ENCODE measurements around the gene MEIOSIN.

The MEIOSIN gene

DNA sequence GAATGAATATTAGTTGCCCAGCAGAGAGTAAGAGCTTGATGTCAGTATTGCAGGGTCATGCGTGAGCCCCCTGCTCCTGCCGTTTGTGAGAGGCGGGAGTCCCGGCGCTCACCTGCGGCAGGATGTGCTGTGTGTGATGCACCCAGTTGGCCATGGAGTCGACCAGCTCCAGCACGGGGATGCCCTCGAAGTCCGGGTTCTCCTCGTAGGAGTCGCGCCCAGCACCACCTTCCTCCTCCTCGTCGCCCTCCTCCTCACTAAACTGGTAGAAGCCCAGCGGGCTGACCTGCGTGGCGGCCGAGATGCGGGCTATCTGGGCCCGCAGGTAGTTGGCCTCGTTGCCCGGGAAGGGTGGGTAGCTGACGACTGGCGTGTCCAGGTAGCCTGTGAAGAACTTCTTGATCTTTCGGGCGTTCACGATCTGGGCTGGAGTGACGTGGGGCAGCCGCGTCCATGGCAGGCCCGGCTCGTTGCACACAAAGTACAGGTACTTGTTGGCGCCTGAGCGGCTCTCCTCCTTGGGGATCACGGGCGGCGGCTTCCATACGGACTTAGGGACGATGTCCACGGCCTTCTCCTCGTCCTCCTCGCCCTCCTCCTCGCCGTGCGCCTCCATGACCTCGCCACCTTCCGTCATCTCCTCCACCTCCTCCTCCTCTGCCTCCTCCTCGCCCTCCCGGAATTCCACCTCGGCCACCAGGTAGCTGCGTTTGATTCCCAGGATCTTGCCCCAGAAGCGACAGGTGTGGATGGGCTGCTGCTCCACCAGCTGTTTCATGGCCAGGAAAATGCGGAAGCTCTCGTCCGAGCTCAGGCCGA, 71.1 kb downstream of the MEIOSIN start:
- H3K27me3 ChIP-seq (ENCODE audit: insufficient read depth, low read depth, severe bottlenecking) = no peaks in the 10 kb centered on the region
- H3K27ac ChIP-seq = no peak overlapping the region

DNA sequence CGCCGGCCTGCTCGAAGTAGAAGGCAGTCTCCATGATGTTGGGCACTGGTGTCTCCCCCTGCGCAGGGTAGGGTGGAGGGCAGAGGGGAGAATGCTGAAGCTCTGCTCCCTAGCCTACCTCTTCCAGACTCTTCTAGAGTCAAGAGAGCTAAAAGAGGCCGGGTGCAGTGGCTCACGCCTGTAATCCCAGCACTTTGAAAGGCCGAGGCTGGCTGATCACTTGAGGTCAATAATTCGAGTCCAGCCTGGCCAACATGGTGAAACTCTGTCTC, 71.7 kb downstream of the MEIOSIN start:
- Histone ChIP-seq H3K27ac (no peak overlapping the region), H3K4me3 (ENCODE audit: low read depth, low read length) (no peak overlapping the region), H3K36me3 (no peaks in the 10 kb centered on the region), H3K9me3 (ENCODE audit: severe bottlenecking) (no peaks in the 10 kb centered on the region), H3K27me3 (ENCODE audit: insufficient read depth, low read depth, severe bottlenecking) (no peaks in the 10 kb centered on the region)
- no peak for DNase-seq
- TF ChIP-seq, protein P1, sequence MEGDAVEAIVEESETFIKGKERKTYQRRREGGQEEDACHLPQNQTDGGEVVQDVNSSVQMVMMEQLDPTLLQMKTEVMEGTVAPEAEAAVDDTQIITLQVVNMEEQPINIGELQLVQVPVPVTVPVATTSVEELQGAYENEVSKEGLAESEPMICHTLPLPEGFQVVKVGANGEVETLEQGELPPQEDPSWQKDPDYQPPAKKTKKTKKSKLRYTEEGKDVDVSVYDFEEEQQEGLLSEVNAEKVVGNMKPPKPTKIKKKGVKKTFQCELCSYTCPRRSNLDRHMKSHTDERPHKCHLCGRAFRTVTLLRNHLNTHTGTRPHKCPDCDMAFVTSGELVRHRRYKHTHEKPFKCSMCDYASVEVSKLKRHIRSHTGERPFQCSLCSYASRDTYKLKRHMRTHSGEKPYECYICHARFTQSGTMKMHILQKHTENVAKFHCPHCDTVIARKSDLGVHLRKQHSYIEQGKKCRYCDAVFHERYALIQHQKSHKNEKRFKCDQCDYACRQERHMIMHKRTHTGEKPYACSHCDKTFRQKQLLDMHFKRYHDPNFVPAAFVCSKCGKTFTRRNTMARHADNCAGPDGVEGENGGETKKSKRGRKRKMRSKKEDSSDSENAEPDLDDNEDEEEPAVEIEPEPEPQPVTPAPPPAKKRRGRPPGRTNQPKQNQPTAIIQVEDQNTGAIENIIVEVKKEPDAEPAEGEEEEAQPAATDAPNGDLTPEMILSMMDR (IDR thresholded peaks at IDR 0.05; ENCODE audit: low read depth, low read length) = no peak

More for the DNA sequence above, 71.1 kb downstream of the MEIOSIN start:
- Histone ChIP-seq H3K36me3 (no peaks in the 10 kb centered on the region), H3K9me3 (ENCODE audit: severe bottlenecking) (no peaks in the 10 kb centered on the region), H3K4me3 (ENCODE audit: low read depth, low read length) (no peak overlapping the region)
- TF ChIP-seq, protein P1 (IDR thresholded peaks at IDR 0.05; ENCODE audit: low read depth, low read length) = no peak
- no peak for DNase-seq

DNA sequence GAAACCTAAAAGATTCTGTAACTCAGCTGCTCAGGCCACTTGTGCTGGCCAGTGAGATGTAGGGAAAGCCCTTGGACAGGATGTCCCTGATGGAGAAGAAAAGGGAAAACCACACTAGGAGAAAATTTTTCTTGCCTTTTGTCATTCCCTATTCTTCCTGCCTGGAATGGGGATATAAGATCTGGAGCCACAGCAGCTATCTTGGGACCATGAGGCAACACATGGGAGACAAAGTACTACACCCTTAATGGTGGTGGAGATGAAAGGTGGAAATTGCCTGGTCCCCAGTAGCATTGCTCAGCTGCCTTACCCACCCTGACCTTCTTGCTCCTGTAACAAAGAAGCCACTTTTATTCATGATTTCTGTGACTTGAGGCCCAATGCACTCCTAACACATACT, 72.5 kb downstream of the MEIOSIN start:
- no peak overlapping the region for H3K27ac ChIP-seq
- no peaks in the 10 kb centered on the region for H3K27me3 ChIP-seq (ENCODE audit: insufficient read depth, low read depth, severe bottlenecking)
- no peaks in the 10 kb centered on the region for H3K9me3 ChIP-seq (ENCODE audit: severe bottlenecking)

DNA sequence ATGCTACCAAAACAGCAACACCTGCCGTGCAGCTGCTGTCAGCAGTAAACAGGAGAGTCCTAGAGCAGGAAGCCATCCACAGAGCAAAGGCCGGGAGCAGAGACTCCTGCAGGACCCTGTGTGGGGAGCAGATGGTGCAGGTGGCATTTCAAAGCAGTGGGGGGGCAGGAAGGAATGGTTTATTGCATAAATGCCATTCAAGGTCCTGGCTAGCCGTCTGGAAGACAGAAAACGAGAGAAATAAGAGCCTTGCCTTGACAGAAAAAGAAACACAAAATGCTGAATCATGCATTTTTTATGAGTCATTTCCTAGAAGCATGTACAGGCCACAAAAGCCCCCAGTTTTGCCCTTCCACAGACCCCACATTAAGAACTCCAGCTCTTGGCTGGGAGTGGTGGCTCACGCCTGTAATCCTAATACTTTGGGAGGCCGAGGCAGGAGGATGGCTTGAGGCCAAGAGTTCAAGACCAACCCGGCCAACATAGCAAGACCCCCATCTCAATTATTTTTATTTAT, 76.5 kb downstream of the MEIOSIN start:
- TF ChIP-seq, protein P1 (IDR thresholded peaks at IDR 0.05; ENCODE audit: low read depth, low read length) = no peak
- Histone ChIP-seq H3K27ac (no peak overlapping the region), H3K9me3 (ENCODE audit: severe bottlenecking) (no peaks in the 10 kb centered on the region), H3K27me3 (ENCODE audit: insufficient read depth, low read depth, severe bottlenecking) (no peaks in the 10 kb centered on the region), H3K36me3 (no peaks in the 10 kb centered on the region), H3K4me3 (ENCODE audit: low read depth, low read length) (no peak overlapping the region)
- DNase-seq = no peak

More for the DNA sequence above, 72.5 kb downstream of the MEIOSIN start:
- TF ChIP-seq, protein P1 (IDR thresholded peaks at IDR 0.05; ENCODE audit: low read depth, low read length) = no peak
- H3K36me3 ChIP-seq = no peaks in the 10 kb centered on the region
- no peak overlapping the region for H3K4me3 ChIP-seq (ENCODE audit: low read depth, low read length)
- DNase-seq = no peak

DNA sequence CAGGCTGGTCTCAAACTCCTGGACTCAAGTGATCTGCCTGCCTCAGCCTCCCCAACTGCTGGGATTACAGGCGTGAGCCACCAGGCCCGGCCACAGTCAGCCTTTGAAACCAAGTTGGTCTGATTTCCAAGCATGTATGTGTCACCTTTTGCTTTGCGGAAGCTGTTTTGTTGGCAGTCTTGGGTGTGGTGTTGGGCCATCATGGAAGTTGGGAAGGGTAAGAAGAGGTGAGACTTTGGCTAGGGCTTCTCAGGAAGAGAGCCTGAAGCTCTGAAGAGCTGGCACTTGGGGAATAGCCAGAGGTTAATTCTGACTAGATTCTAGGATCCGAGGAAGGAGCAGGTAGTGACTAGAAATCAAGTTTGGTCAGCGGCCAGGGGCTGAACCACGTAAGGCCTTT, 79.1 kb downstream of the MEIOSIN start:
- no peaks in the 10 kb centered on the region for H3K36me3 ChIP-seq
- H3K27me3 ChIP-seq (ENCODE audit: insufficient read depth, low read depth, severe bottlenecking) = no peaks in the 10 kb centered on the region
- DNase-seq = no peak
- no peak overlapping the region for H3K27ac ChIP-seq
- TF ChIP-seq, protein P1 (IDR thresholded peaks at IDR 0.05; ENCODE audit: low read depth, low read length) = no peak
- no peaks in the 10 kb centered on the region for H3K9me3 ChIP-seq (ENCODE audit: severe bottlenecking)
- H3K4me3 ChIP-seq (ENCODE audit: low read depth, low read length) = no peak overlapping the region
